Kidney capillary endothelial cell (primary cell): Measurements from ENCODE around the gene SGTB.
"Not testable (repeated sequence)": the region's sequence is repeated elsewhere in the genome, so short reads cannot be mapped to it uniquely, and the experiment has no call there.

Experiments used
- DNase-seq: peaks from one replicate; pipeline ENCODE4 v3.0.0-alpha.2; 2018; ENCODE audit warnings: low spot score

SGTB gene

GRCh38 chr5:65668696-65669095 lies 53.2 kb downstream of the SGTB start:
- no peak for DNase-seq

- peak; percentile 21 for DNase-seq
Observed at GRCh38 chr5:65663804-65664521, 57.9 kb downstream of the SGTB start.

- no peak for DNase-seq
Observed at GRCh38 chr5:65654713-65655112, 67.2 kb downstream of the SGTB start.

- DNase-seq = no peak
Observed at GRCh38 chr5:65651144-65651543, 70.8 kb downstream of the SGTB start.

GRCh38 chr5:65647941-65648340 lies 74.0 kb downstream of the SGTB start:
- no peak for DNase-seq

- DNase-seq = no peak
Observed at GRCh38 chr5:65646938-65647337, 75.0 kb downstream of the SGTB start.

GRCh38 chr5:65640240-65640639 lies 81.7 kb downstream of the SGTB start:
- DNase-seq = no peak

GRCh38 chr5:65630981-65631380 lies 90.9 kb downstream of the SGTB start:
- DNase-seq = no peak

GRCh38 chr5:65625743-65626142 lies 96.2 kb downstream of the SGTB start:
- no peak for DNase-seq

- DNase-seq = peak; percentile 76
Observed at GRCh38 chr5:65624571-65625555, 97.0 kb downstream of the SGTB start, which contains the start of the genes SHLD3 and TRAPPC13. SHLD3 (plus strand) TSS chr5:65625027; CDS start chr5:65629588, 4,561 bp downstream. TRAPPC13 (plus strand) TSS chr5:65625027; CDS start chr5:65625061, 34 bp downstream.

- DNase-seq = peak; percentile 95
Observed at GRCh38 chr5:65624025-65624570, 97.8 kb downstream of the SGTB start, which contains the start of gene TRIM23. TRIM23 (minus strand) TSS chr5:65624333; CDS start chr5:65624274, 59 bp downstream.

GRCh38 chr5:65623482-65623881 lies 98.4 kb downstream of the SGTB start:
- DNase-seq = peak; percentile 1

- not testable (repeated sequence) for DNase-seq
Observed at GRCh38 chr5:65621961-65622360, 99.9 kb downstream of the SGTB start.

- no peak for DNase-seq
Observed at GRCh38 chr5:65620021-65620420, 101.9 kb downstream of the SGTB start.
